ENCODE measurements around the gene SH2D5. TPM values are rescaled to one million over a fixed set of nuclear protein-coding genes. Genes with fewer than 3 reads are reported as not detected.

SH2D5 gene
- polyA plus RNA-seq, 3 donors, result not detected

GRCh38 chr1:20723537-20724363 lies 8.8 kb downstream of the SH2D5 start:
- Histone ChIP-seq H3K4me3 (replicated peaks in 1 of 3; ENCODE audit: low read depth in 2 of 3, low read length in 3 of 3) (no peak overlapping the region), H3K4me2 (replicated peaks; ENCODE audit: extremely low read depth, low read length, poor library complexity, severe bottlenecking) (no peak overlapping the region), H3K9me3 (replicated peaks in 1 of 2; ENCODE audit: control insufficient read depth in 1 of 2, insufficient read depth in 1 of 2, low read length in 2 of 2) (no peaks in the 10 kb centered on the region), H3K27ac (ENCODE audit: low read depth in 1 of 2, low read length in 2 of 2) (no peak overlapping the region), H3K36me3 (replicated peaks in 1 of 2; ENCODE audit: control insufficient read depth in 1 of 2, insufficient read depth in 2 of 2, low read length in 2 of 2) (no peaks in the 10 kb centered on the region), H4K20me1 (ENCODE audit: insufficient read depth, low read length) (no peaks in the 10 kb centered on the region), H3K27me3 (ENCODE audit: control insufficient read depth in 2 of 2, insufficient read depth in 2 of 2, low read length in 2 of 2) (peaks cover 2 to 25% of the 10 kb centered on the region in 2 donors), H3K4me1 (ENCODE audit: control insufficient read depth in 1 of 2, insufficient read depth in 2 of 2, low read length in 2 of 2) (no peaks in the 10 kb centered on the region), H3K79me2 (ENCODE audit: insufficient read depth, low read length) (no peaks in the 10 kb centered on the region), H3K9ac (ENCODE audit: insufficient read depth, low read length, poor library complexity, severe bottlenecking) (no peak overlapping the region), H2AFZ (ENCODE audit: insufficient read depth, low read depth, low read length, poor library complexity, severe bottlenecking) (no peak overlapping the region)
- Mint-ChIP-seq H3K4me1 (peaks cover 2% of the 10 kb centered on the region), H3K4me3 (no peak overlapping the region), H3K36me3 (peaks cover 0 to 1% of the 10 kb centered on the region in 2 donors), H3K9me3 (peaks cover 0 to 5% (median 0%) of the 10 kb centered on the region in 7 donors), H3K27ac (peak overlapping the region in 1 of 7 donors; percentile 36), H3K27me3 (ENCODE audit: low read depth in 3 of 3) (peaks cover 21 to 33% (median 22%) of the 10 kb centered on the region in 3 donors)
- no peak for TF ChIP-seq CTCF (IDR thresholded peaks at IDR 0.05)
- intact Hi-C loops (cut with micrococcal nuclease), result no loop called here
- 95% methylated on average over 35 of the region's 35 CpGs for WGBS (ENCODE audit: insufficient coverage)
- DNase-seq, result no peak

- H3K9me3 Mint-ChIP-seq, result peaks cover 0 to 3% (median 0%) of the 10 kb centered on the region in 7 donors
- no peak overlapping the region for H3K4me3 Mint-ChIP-seq
- H3K27me3 ChIP-seq (ENCODE audit: control insufficient read depth in 2 of 2, insufficient read depth in 2 of 2, low read length in 2 of 2), result peaks cover 4 to 25% of the 10 kb centered on the region in 2 donors
- H3K27me3 Mint-ChIP-seq (ENCODE audit: low read depth in 3 of 3), result peaks cover 21 to 33% (median 21%) of the 10 kb centered on the region in 3 donors
- no peak overlapping the region for H3K27ac ChIP-seq (ENCODE audit: low read depth in 1 of 2, low read length in 2 of 2)
- H3K79me2 ChIP-seq (ENCODE audit: insufficient read depth, low read length), result no peaks in the 10 kb centered on the region
- H3K4me3 ChIP-seq (replicated peaks in 1 of 3; ENCODE audit: low read depth in 2 of 3, low read length in 3 of 3), result no peak overlapping the region
- no peak for TF ChIP-seq CTCF (IDR thresholded peaks at IDR 0.05)
- no peaks in the 10 kb centered on the region for H3K9me3 ChIP-seq (replicated peaks in 1 of 2; ENCODE audit: control insufficient read depth in 1 of 2, insufficient read depth in 1 of 2, low read length in 2 of 2)
- H2AFZ ChIP-seq (ENCODE audit: insufficient read depth, low read depth, low read length, poor library complexity, severe bottlenecking), result no peak overlapping the region
- H4K20me1 ChIP-seq (ENCODE audit: insufficient read depth, low read length), result no peaks in the 10 kb centered on the region
- WGBS (ENCODE audit: insufficient coverage), result 100% methylated on average over 2 of the region's 4 CpGs
- H3K4me2 ChIP-seq (replicated peaks; ENCODE audit: extremely low read depth, low read length, poor library complexity, severe bottlenecking), result no peak overlapping the region
- no peak overlapping the region for H3K27ac Mint-ChIP-seq
- H3K4me1 Mint-ChIP-seq, result peaks cover 6% of the 10 kb centered on the region
- peaks cover 0 to 3% of the 10 kb centered on the region in 2 donors for H3K36me3 Mint-ChIP-seq
- peaks cover 1 to 2% of the 10 kb centered on the region in 2 donors for H3K4me1 ChIP-seq (ENCODE audit: control insufficient read depth in 1 of 2, insufficient read depth in 2 of 2, low read length in 2 of 2)
- H3K36me3 ChIP-seq (replicated peaks in 1 of 2; ENCODE audit: control insufficient read depth in 1 of 2, insufficient read depth in 2 of 2, low read length in 2 of 2), result no peaks in the 10 kb centered on the region
- intact Hi-C loops (cut with micrococcal nuclease), result no loop called here
- H3K9ac ChIP-seq (ENCODE audit: insufficient read depth, low read length, poor library complexity, severe bottlenecking), result no peak overlapping the region
- DNase-seq, result no peak
These were observed 9.4 kb downstream of the SH2D5 start for GRCh38 chr1:20723159-20723536.

All from CD14-positive monocyte (primary cell).